HL-60/S4 treated with phorbol 12-myristate 13-acetate at 8.2 ng/mL for 4 days and 3 days (cell line): Measurements from ENCODE around the gene AFF1.

ENCODE experiments used
- in situ Hi-C: fragments of 300-500 bp; cut with MboI; formaldehyde crosslinking; loops from 2 replicates; pipeline ENCODE4 v1.15.0; 2022; ENCODE audit warnings: low sequenced_read_pairs

Gene AFF1

GRCh38 chr4:87188932-87189331, 254.1 kb downstream of the AFF1 start:
- in situ Hi-C loops: no loop called here
